ENCODE results near the gene OR2A2. TPM values are rescaled to one million over a fixed set of nuclear protein-coding genes. Genes with fewer than 3 reads are reported as not detected.

OR2A2 gene
- total and polyA plus RNA-seq, 9 of the 15 experiments (the other 6 are each of a cell fraction or from before 2014, with no cell fraction given) = not detected

DNA sequence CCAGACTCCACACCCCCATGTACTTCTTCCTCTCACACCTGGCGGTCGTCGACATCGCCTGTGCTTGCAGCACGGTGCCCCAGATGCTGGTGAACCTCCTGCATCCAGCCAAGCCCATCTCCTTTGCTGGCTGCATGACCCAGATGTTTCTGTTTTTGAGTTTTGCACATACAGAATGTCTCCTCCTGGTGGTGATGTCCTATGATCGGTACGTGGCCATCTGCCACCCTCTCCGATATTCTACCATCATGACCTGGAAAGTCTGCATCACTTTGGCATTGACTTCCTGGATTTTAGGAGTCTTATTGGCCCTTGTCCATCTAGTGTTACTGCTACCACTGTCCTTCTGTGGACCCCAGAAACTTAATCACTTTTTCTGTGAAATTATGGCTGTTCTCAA, 35.0 kb upstream of the OR2A2 start:
- no peaks in the 10 kb centered on the region for H3K36me3 ChIP-seq (ENCODE audit: control insufficient read depth, insufficient read depth, low read length)
- no peaks in the 10 kb centered on the region for H3K27me3 ChIP-seq (ENCODE audit: control insufficient read depth in 2 of 2, insufficient read depth in 2 of 2, low read length in 2 of 2)
- H3K4me2 ChIP-seq (ENCODE audit: insufficient read depth, low read length) = no peak overlapping the region
- ChIA-PET CTCF (ENCODE audit: low intra/inter-chr PET ratio) (no interaction called here), POLR2A (no interaction called here)
- peak overlapping the region; percentile 71 for H2AFZ ChIP-seq (ENCODE audit: low read depth, low read length)
- intact Hi-C loops (cut with micrococcal nuclease) (no loop called here), in situ Hi-C loops (cut with MboI) (no loop called here)
- WGBS (ENCODE audit: insufficient coverage, low coverage, missing lambda C conversion rate) = 7% methylated on average over 8 of the region's 8 CpGs
- BruUV-seq (replicated peaks) = no TSS peak
- no peak for TF ChIP-seq NCOA1 (IDR thresholded peaks at IDR 0.05; ENCODE audit: low read depth)
- TF ChIP-seq, protein P1, sequence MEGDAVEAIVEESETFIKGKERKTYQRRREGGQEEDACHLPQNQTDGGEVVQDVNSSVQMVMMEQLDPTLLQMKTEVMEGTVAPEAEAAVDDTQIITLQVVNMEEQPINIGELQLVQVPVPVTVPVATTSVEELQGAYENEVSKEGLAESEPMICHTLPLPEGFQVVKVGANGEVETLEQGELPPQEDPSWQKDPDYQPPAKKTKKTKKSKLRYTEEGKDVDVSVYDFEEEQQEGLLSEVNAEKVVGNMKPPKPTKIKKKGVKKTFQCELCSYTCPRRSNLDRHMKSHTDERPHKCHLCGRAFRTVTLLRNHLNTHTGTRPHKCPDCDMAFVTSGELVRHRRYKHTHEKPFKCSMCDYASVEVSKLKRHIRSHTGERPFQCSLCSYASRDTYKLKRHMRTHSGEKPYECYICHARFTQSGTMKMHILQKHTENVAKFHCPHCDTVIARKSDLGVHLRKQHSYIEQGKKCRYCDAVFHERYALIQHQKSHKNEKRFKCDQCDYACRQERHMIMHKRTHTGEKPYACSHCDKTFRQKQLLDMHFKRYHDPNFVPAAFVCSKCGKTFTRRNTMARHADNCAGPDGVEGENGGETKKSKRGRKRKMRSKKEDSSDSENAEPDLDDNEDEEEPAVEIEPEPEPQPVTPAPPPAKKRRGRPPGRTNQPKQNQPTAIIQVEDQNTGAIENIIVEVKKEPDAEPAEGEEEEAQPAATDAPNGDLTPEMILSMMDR (IDR thresholded peaks at IDR 0.05 in 2 of 3, conservative IDR thresholded peaks at IDR 0.05 in 1 of 3; ENCODE audit: insufficient read depth in 2 of 3, low read depth in 1 of 3, low read length in 3 of 3) = peak; percentile 31 to 37 (median 35); a peak in 4 of 6 replicates
- TF ChIP-seq, protein P2, sequence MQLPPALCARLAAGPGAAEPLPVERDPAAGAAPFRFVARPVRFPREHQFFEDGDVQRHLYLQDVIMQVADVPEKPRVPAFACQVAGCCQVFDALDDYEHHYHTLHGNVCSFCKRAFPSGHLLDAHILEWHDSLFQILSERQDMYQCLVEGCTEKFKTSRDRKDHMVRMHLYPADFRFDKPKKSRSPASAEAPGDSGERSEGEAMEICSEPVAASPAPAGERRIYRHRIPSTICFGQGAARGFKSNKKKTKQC (CRISPR knock-in tag; IDR thresholded peaks at IDR 0.05) = no peak
- TF ChIP-seq ARHGAP35 (IDR thresholded peaks at IDR 0.05; ENCODE audit: partially characterized antibody) = no peak
- TF ChIP-seq RAD21 (CRISPR knock-in tag; conservative IDR thresholded peaks at IDR 0.05 in 1 of 2, IDR thresholded peaks at IDR 0.05 in 1 of 2) = peak in 1 of 2 experiments; percentile 16; a peak in 1 of 4 replicates
- TF ChIP-seq, protein P3, sequence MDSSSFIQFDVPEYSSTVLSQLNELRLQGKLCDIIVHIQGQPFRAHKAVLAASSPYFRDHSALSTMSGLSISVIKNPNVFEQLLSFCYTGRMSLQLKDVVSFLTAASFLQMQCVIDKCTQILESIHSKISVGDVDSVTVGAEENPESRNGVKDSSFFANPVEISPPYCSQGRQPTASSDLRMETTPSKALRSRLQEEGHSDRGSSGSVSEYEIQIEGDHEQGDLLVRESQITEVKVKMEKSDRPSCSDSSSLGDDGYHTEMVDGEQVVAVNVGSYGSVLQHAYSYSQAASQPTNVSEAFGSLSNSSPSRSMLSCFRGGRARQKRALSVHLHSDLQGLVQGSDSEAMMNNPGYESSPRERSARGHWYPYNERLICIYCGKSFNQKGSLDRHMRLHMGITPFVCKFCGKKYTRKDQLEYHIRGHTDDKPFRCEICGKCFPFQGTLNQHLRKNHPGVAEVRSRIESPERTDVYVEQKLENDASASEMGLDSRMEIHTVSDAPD (CRISPR knock-in tag; IDR thresholded peaks at IDR 0.05) = no peak
- TF ChIP-seq ZNF695 (CRISPR knock-in tag; IDR thresholded peaks at IDR 0.05) = no peak
- TF ChIP-seq, protein P4, sequence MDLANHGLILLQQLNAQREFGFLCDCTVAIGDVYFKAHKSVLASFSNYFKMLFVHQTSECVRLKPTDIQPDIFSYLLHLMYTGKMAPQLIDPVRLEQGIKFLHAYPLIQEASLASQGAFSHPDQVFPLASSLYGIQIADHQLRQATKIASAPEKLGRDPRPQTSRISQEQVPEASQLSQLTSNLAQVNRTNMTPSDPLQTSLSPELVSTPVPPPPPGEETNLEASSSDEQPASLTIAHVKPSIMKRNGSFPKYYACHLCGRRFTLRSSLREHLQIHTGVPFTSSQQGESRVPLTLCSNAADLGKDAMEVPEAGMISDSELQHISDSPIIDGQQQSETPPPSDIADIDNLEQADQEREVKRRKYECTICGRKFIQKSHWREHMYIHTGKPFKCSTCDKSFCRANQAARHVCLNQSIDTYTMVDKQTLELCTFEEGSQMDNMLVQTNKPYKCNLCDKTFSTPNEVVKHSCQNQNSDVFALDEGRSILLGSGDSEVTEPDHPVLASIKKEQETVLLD (IDR thresholded peaks at IDR 0.05) = no peak
- TF ChIP-seq POLR2H (tag; IDR thresholded peaks at IDR 0.05; ENCODE audit: low read depth) = no peak
- peak in 1 of 4 experiments; percentile 22 for DNase-seq (ENCODE audit: extremely low read depth in 1 of 4, low spot score in 3 of 4)
- peak; percentile 55 for ATAC-seq
- H3K27ac ChIP-seq (ENCODE audit: extremely low read depth, low read depth, low read length) = no peak overlapping the region
- H3K79me2 ChIP-seq (ENCODE audit: control insufficient read depth, insufficient read depth, low read length) = no peaks in the 10 kb centered on the region
- FAIRE-seq = no peak
- no peak overlapping the region for H3K9ac ChIP-seq (ENCODE audit: insufficient read depth in 1 of 2, low read depth in 2 of 2, low read length in 2 of 2)
- no peak overlapping the region for H3K4me3 ChIP-seq
- H3K9me3 ChIP-seq (replicated peaks; ENCODE audit: control insufficient read depth, insufficient read depth, low read depth, low read length) = no peaks in the 10 kb centered on the region
- no peaks in the 10 kb centered on the region for H4K20me1 ChIP-seq (replicated peaks; ENCODE audit: control insufficient read depth, insufficient read depth, low read length)
- no peaks in the 10 kb centered on the region for H3K9me1 ChIP-seq (ENCODE audit: control insufficient read depth, insufficient read depth, low read length)
- no peaks in the 10 kb centered on the region for H3K4me1 ChIP-seq (replicated peaks in 1 of 2; ENCODE audit: control insufficient read depth in 2 of 2, insufficient read depth in 2 of 2, low read length in 2 of 2)

Data from K562 (cell line).